Coronary artery (tissue), 2 donors: ENCODE data around the gene CYBC1.

Experiments
- DNase-seq: peaks from one replicate; pipeline ENCODE4 v3.0.0-alpha.2; 2017; ENCODE audit warnings: low spot score
- H3K27ac ChIP-seq, 2 donors: fragments of 200-600 bp; sonication (generic); one replicate each; pipeline ENCODE4 v1.5.1; 2016 to 2019
- H3K4me3 ChIP-seq: fragments of 200-600 bp; sonication (generic); 2 replicates; pipeline ENCODE4 v1.5.1; 2016; ENCODE audit warnings: mild to moderate bottlenecking, moderate library complexity
- CTCF ChIP-seq: fragments of 200-600 bp; sonication (generic); IDR thresholded peaks from one replicate; pipeline ENCODE4 v1.5.1; 2019; ENCODE audit warnings: antibody characterized with exemption

Gene CYBC1

DNA sequence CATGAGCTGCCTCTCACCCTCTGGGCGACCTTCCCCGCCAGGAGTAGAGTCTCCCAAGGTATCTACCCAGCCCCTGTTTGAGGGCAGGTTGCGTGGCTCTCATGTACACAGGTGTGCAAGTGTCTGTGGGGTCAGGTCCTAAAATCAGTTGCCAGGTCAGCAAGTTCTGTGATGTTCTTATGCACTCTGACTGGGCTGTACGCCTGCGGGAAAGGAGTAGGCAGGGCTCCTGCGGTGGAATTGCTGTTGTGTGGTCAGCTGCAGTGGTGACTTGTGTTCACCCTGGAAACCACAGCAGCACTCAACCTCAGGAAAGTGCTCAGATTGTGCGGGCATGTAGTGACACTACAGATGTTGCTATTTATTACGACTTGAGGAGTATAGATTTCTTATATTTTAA is 27.4 kb upstream of the CYBC1 start:
- H3K27ac ChIP-seq, result no peak overlapping the region
- DNase-seq, result no peak
- H3K4me3 ChIP-seq, result no peak overlapping the region
- TF ChIP-seq CTCF, result no peak

DNA sequence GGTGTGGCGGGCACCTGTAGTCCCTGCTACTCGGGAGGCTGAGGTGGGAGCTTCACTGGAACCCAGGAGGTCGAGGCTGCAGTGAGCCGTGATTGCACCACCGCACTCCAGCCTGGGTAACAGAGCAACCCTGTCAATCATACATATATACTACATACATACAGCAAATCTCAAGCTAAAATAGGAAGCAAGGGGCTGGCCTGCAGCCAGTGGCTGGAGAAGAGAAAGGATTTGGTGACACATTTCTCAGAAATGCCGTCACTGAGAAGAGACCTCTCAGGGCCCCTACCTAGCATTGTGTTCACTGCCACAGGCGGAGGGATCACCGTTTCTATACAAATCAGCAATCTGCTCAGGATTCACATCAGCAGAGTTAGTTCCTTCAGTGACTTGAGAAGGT is 24.9 kb upstream of the CYBC1 start:
- no peak for DNase-seq

GRCh38 chr17:82474223-82475010 is 23.9 kb upstream of the CYBC1 start:
- no peak for DNase-seq
- Histone ChIP-seq H3K27ac (no peak overlapping the region), H3K4me3 (no peak overlapping the region)
- no peak for TF ChIP-seq CTCF

More for the DNA sequence above, 24.9 kb upstream of the CYBC1 start:
- TF ChIP-seq CTCF, result no peak
- no peak overlapping the region for H3K27ac ChIP-seq
- no peak overlapping the region for H3K4me3 ChIP-seq

DNA sequence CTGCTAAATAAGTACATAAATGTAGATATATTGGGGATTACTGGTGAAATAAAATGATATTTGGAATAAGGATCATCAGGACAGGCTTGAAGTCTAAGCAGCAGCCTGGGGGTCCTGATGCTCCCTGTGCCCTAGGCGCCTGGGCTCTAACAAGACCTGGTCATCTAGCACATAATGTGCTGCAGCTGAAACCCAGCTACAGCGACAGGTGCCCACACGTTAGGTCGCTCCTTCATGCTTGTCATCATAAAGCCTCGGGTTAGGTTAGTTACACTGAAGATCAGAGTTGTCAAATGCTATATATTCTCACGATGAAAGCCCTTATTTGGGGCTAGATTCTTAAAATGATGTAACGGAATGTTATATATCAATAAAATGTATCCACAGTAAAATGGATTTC is 19.5 kb upstream of the CYBC1 start:
- DNase-seq, result no peak
- TF ChIP-seq CTCF, result no peak

GRCh38 chr17:82468692-82469091 is 18.1 kb upstream of the CYBC1 start:
- H3K27ac ChIP-seq, result no peak overlapping the region
- no peak for TF ChIP-seq CTCF
- no peak overlapping the region for H3K4me3 ChIP-seq
- no peak for DNase-seq

More for the DNA sequence above, 19.5 kb upstream of the CYBC1 start:
- H3K4me3 ChIP-seq, result no peak overlapping the region
- H3K27ac ChIP-seq, result no peak overlapping the region

DNA sequence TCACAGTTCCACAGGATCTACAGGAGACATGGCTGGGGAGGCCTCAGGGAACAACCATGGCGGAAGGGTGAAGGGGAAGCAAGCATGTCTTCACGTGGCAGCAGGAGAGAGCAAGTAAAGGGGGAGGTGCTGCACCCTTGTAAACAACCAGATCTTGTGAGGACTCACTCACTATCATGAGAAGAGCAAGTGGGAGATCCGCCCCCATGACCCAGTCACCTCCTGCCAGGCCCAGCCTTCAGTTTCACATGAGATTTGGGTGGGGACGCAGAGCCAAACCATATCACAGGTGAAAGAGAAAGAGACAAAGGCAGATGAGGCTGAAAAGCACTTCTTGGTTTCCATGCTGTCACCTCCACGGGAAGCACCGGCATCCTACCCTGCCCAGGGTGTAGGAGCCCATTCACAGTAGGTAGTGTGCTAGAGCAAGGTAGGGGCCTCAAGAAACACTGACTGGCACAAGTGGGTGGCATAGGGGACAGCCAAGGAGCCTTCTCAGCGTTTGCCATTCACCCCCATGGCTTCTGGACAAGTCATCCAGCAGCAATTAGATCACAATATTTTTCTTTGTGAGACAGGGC is 14.6 kb upstream of the CYBC1 start:
- no peak for TF ChIP-seq CTCF
- no peak for DNase-seq
- Histone ChIP-seq H3K4me3 (no peak overlapping the region), H3K27ac (no peak overlapping the region)

GRCh38 chr17:82464567-82464929 is 14.0 kb upstream of the CYBC1 start:
- Histone ChIP-seq H3K4me3 (no peak overlapping the region), H3K27ac (peak overlapping the region in 1 of 2 donors; percentile 78)
- no peak for TF ChIP-seq CTCF
- DNase-seq, result no peak
